Tracheal epithelial cell (primary cell): ENCODE results near the gene HNRNPK. TPM values are rescaled to one million over a fixed set of nuclear protein-coding genes. Genes with fewer than 3 reads are reported as not detected.

Experiments
- total RNA-seq: library from RNA; depleted of rRNA; stranded (reverse); fragments of >200 nt; gene quantifications from 2 replicates; pipeline ENCODE4 v1.2.1, GENCODE V29; 2014

The HNRNPK gene
- total RNA-seq: 518 and 611 TPM in 2 replicates

GRCh38 chr9:83979812-83980394 lies at the start of gene HNRNPK:
TSS of gene HNRNPK (minus strand) at chr9:83980215. CDS start at chr9:83978252, 1,963 bp downstream.

DNA sequence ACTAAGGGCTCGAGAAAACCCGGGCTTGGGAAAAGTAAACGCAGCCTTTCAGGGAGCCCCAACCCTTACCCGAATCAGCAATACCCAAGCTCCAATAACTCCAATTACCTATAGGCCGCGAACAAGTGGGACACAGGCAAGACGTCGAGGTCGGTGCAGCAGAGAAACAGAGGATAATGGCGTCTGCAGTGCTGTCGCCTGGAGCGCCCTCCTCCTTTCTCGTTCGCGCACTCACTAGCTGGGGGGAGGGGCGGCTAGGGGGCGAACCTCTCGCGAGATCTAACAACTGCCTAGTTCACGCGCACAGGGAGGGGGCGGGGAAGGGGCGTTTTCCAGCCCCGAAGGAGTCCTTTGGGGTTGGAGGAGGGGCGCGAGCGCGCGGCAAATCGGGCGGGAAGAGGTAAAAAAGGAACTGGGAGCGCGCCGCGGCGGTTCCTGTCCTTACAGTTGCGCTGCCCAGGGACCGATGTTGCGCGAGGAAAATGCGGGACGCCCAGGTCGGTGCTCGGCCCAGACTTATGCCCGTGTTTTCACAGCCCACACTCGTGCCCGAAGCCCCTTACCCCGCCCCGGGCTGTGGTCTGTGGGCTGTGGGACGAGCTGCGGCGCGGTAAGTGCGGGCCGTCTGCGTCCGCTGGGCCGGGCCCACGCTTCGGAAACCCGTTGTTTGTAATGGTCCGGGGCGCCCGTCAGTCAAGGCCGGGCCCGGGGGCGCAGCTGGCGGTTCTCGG lies 545 bp upstream of the HNRNPK start, which contains the start of gene RMI1:
Gene RMI1 (plus strand): TSS at position 411 of the 731 bp plus-strand sequence. CDS start 20,182 bp downstream, outside the sequence.

GRCh38 chr9:83920927-83921707 lies 58.9 kb downstream of the HNRNPK start, which contains the start of gene KIF27:
TSS of gene KIF27 (minus strand) at chr9:83921432. CDS start at chr9:83915591, 5,841 bp downstream.

Other genes with a start within 250 kb of the HNRNPK start
- gene GKAP1, start 162.4 kb downstream of the HNRNPK start, total RNA-seq: 0.43 and 0.96 TPM in 2 replicates
- gene KIF27, start 58.8 kb downstream of the HNRNPK start, total RNA-seq: 2.8 and 3.9 TPM in 2 replicates
- 3.1 and 6.8 TPM in 2 replicates for gene RMI1, start 590 bp upstream of the HNRNPK start, total RNA-seq